ENCODE results near the gene CER1.

DNA sequence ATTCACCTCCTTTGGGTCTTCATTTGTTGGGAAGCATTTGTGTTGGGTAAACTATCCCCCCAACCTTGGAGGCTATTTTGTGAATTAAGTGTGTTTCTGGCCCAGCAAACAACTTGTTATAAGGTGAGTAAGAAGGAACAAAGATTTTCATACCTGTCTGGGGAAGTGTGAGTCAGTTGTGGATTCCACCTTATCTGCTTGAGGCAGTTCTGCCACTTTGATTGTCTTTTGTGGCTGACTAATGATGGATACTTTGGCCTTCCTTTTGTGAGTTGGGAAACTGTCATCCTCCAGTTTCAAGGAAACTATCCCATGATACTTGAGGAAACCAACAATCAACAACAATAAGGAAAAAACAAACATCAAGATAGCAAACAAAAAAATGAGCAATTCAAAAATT lies 24.6 kb upstream of the CER1 start:
- TF ChIP-seq CTCF (IDR thresholded peaks at IDR 0.05) (no peak), POLR2A (IDR thresholded peaks at IDR 0.05) (no peak)

Data from uterus (tissue), 2 donors.